Fibroblast of mammary gland (primary cell): ENCODE measurements around the gene GPATCH2L.

Experiments
- DNase-seq: peaks from one replicate; pipeline ENCODE4 v3.0.0-alpha.2; 2010; ENCODE audit warnings: low read depth
- H3K4me3 ChIP-seq: 2 replicates; pipeline ENCODE4 v1.5.1; 2011; ENCODE audit warnings: low read depth, mild to moderate bottlenecking, low read length, moderate library complexity; ENCODE audit not compliant: control insufficient read depth
- CTCF ChIP-seq: conservative IDR thresholded peaks from 2 replicates; pipeline ENCODE4 v1.5.1; 2011; ENCODE audit warnings: low read depth, low read length, inconsistent platforms; ENCODE audit not compliant: control insufficient read depth, insufficient read depth

GPATCH2L gene

GRCh38 chr14:76151398-76152332 lies at the start of gene GPATCH2L:
TSS of gene GPATCH2L (plus strand) at chr14:76151922. CDS start at chr14:76154364, 2,442 bp downstream.
- H3K4me3 ChIP-seq: peak within 1 kb of the TSS; percentile 87
- DNase-seq: peak; percentile 80
- no peak for TF ChIP-seq CTCF

GRCh38 chr14:76104802-76105355 lies 46.8 kb upstream of the GPATCH2L start:
- no peak overlapping the region for H3K4me3 ChIP-seq
- no peak for TF ChIP-seq CTCF
- DNase-seq: no peak

GRCh38 chr14:76106188-76106587 lies 45.5 kb upstream of the GPATCH2L start:
- no peak overlapping the region for H3K4me3 ChIP-seq
- no peak for TF ChIP-seq CTCF
- no peak for DNase-seq

- DNase-seq: peak; percentile 25
- TF ChIP-seq CTCF: no peak
- H3K4me3 ChIP-seq: no peak overlapping the region
Observed at GRCh38 chr14:76109087-76109880, 42.4 kb upstream of the GPATCH2L start.

GRCh38 chr14:76112889-76113624 lies 38.7 kb upstream of the GPATCH2L start:
- no peak for DNase-seq
- TF ChIP-seq CTCF: no peak
- no peak overlapping the region for H3K4me3 ChIP-seq

- TF ChIP-seq CTCF: no peak
- DNase-seq: no peak
- H3K4me3 ChIP-seq: no peak overlapping the region
Observed at GRCh38 chr14:76113691-76114090, 38.0 kb upstream of the GPATCH2L start.
